Subcutaneous adipose tissue (tissue), 4 donors: Measurements from ENCODE around the gene MYO10. TPM values are rescaled to one million over a fixed set of nuclear protein-coding genes. Genes with fewer than 3 reads are reported as not detected.

ENCODE experiments used
- CTCF ChIP-seq: fragments of 450-650 bp; IDR thresholded peaks from one replicate; pipeline ENCODE4 v1.5.1; 2016; ENCODE audit warnings: low read depth, mild to moderate bottlenecking, control low read depth, antibody characterized with exemption, moderate library complexity
- total RNA-seq, 4 donors: library from RNA; depleted of rRNA; stranded (reverse); fragments of >200 nt; gene quantifications; one replicate each; pipeline ENCODE4 v1.1.0, GENCODE V29; 2016

Gene MYO10
- total RNA-seq, 4 donors from 2014 or later = 7.0 to 33.0 (median 9.3) TPM

GRCh38 chr5:16726538-16726946 is 209.5 kb downstream of the MYO10 start:
- TF ChIP-seq CTCF = no peak

- no peak for TF ChIP-seq CTCF
Measured at GRCh38 chr5:16725575-16725974, 210.5 kb downstream of the MYO10 start.

DNA sequence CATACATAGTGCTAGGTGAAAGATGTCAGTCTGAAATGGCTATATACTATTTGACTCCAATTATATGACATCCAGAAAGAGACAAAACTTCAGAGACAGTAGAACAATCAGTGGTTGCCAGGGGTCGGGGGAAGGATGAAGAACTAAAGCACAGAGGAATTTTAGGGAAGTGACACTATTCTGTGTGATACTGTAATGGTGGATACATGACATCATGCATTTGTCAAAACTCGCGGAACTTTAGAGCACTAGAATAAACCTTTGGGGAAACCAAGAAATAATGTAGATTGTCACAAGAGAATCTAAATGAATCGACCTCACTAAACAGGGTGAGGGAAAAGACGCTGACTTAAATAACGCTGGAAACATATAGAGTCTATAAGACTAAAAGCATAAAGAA is 212.3 kb downstream of the MYO10 start:
- TF ChIP-seq CTCF = no peak

DNA sequence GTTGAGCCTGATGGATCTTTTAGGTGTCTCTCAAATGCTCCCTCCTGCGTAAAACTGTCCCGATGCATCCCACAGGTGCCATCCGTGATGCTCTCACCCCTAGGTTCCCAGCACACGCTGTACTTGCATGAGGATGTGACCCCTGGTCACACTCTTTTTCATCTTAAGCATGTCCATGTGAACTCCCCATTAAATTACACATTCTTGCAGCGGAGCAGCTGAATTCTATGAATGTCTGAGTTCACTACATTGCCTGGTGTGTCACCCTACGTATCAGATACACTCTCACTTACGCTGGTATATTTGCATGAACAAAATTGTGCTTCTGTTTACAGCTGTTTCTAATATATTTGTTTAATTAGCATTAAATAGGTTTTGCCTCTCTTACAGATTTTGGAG is 214.0 kb downstream of the MYO10 start:
- TF ChIP-seq CTCF = no peak

DNA sequence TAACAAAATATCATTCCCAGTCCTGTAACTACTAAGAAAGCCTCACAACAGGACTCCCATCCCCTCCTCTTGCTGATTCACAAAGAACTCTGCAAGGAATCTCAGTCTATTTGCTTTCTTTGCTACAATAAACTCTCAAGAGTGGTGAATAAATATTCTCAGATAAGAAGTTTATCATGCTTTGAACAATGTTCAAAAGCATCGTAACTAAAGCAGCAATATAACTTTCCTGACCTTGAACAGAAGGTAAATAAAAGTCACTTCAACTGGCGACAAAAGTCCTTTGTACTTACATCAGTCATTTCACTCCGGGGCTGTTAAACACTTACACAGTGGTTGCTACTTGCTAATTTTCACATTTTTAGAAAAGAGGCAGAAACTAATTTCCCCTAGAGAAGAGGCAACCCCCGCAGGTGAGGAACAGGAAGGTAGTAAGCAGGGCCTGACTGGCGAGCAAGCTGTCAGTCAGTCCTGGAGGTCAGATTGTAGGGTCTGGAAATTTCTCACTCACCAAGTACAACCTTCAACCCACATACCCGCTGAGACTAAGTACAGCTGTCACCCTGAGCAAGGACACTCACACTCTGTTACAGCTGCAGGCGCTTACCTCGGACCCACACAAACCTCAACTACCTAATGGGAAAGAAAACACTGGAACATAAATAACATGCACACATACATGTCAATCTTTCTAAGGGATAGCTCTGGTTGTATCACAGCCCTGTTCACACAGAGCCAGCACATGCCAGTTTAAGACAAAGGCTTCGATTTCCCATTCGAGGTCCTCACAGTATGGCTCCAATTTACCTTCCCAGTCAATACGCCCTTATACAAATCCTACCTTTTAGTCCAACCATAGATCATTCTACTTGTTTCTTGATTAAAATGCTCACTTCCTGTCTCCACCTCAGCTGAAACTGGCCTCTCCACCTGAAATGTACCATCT is 214.7 kb downstream of the MYO10 start:
- no peak for TF ChIP-seq CTCF

DNA sequence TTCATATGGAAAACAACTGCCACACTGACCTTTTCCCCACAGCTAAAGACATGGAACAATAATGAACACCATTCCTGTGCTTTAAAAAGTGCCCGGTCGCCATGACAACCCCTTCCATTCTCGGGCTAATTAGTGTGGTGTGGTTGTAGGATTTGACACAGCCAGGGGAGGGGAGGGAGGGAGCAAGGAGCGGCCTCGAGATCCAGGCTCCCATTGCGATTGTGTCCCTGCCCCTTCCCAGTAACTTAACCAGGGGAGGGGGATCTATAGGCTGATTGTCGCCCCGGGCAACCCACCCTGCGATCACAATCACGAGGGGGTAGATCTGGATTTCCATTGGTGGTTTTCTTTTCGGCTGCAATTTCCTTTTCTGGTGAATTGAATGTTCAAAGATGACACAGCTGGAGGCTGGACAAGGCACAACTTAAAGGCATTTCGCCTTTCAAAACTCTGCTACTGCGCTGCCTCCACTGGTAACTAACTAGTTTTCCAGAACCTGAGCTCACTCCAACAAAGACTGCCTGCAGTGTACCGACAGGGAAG is 222.6 kb downstream of the MYO10 start:
- TF ChIP-seq CTCF = no peak

GRCh38 chr5:16712620-16713019 is 223.5 kb downstream of the MYO10 start:
- no peak for TF ChIP-seq CTCF
